Measurements from ENCODE around the gene MEGF8. TPM values are rescaled to one million over a fixed set of nuclear protein-coding genes. Genes with fewer than 3 reads are reported as not detected.

The MEGF8 gene
- total and polyA plus RNA-seq, 4 donors = 1.2 to 13.7 (median 9.4) TPM

- TF ChIP-seq FOXA2 (IDR thresholded peaks at IDR 0.05) (no peak), NR2F2 (IDR thresholded peaks at IDR 0.05) (no peak), JUND (IDR thresholded peaks at IDR 0.05) (no peak), MAX (IDR thresholded peaks at IDR 0.05) (no peak), GABPA (IDR thresholded peaks at IDR 0.05 in 1 of 2, conservative IDR thresholded peaks at IDR 0.05 in 1 of 2) (no peak), EGR1 (IDR thresholded peaks at IDR 0.05; ENCODE audit: low read depth in 2 of 2) (no peak), HNF4G (IDR thresholded peaks at IDR 0.05) (no peak), RAD21 (IDR thresholded peaks at IDR 0.05) (no peak), CTCF (IDR thresholded peaks at IDR 0.05; ENCODE audit: low read depth, low read length, missing input control) (no peak), FOXA1 (IDR thresholded peaks at IDR 0.05) (no peak), TAF1 (conservative IDR thresholded peaks at IDR 0.05) (no peak), ATF3 (IDR thresholded peaks at IDR 0.05) (no peak), RXRA (IDR thresholded peaks at IDR 0.05) (no peak), SP1 (IDR thresholded peaks at IDR 0.05) (no peak), YY1 (IDR thresholded peaks at IDR 0.05) (no peak), ZBTB33 (IDR thresholded peaks at IDR 0.05) (no peak), REST (IDR thresholded peaks at IDR 0.05) (no peak), HNF4A (conservative IDR thresholded peaks at IDR 0.05) (no peak)
- 96% methylated on average over 30 of the region's 30 CpGs for WGBS
- Histone ChIP-seq H3K27ac (ENCODE audit: low read depth in 1 of 2, low read length in 2 of 2) (no peak overlapping the region), H3K4me1 (ENCODE audit: control insufficient read depth in 4 of 4, insufficient read depth in 4 of 4, low read length in 3 of 4) (peaks cover 7 to 11% (median 9%) of the 10 kb centered on the region in 4 donors), H3K9ac (ENCODE audit: low read depth in 1 of 2, low read length in 2 of 2) (no peak overlapping the region), H3K4me3 (ENCODE audit: low read depth in 1 of 3, low read length in 3 of 3) (no peak overlapping the region), H3K36me3 (ENCODE audit: control insufficient read depth in 4 of 4, insufficient read depth in 3 of 4, low read depth in 1 of 4, low read length in 3 of 4) (no peaks in the 10 kb centered on the region), H3K9me3 (ENCODE audit: control insufficient read depth in 4 of 4, low read length in 3 of 4) (no peaks in the 10 kb centered on the region), H3K27me3 (ENCODE audit: control insufficient read depth in 4 of 4, insufficient read depth in 4 of 4, low read length in 3 of 4) (no peaks in the 10 kb centered on the region)
- DNase-seq (ENCODE audit: low spot score) = no peak
These were observed 81.8 kb downstream of the MEGF8 start for GRCh38 chr19:42407085-42407815.

Measured in liver (tissue), 9 donors.